Sigmoid colon (tissue), 7 donors: Measurements from ENCODE around the gene SLC38A3. TPM values are rescaled to one million over a fixed set of nuclear protein-coding genes. Genes with fewer than 3 reads are reported as not detected.

Experiments
- DNase-seq: peaks from one replicate; pipeline ENCODE4 v3.0.0-alpha.2; 2019
- H3K27ac ChIP-seq, 4 donors: fragments of 200-600 bp; sonication (generic); one replicate each; pipeline ENCODE4 v1.5.1; 2016 to 2019; ENCODE audit warnings: mild to moderate bottlenecking in 1 of 4
- H3K27me3 ChIP-seq, 3 donors: fragments of 200-600 bp; sonication (generic); one replicate each; pipeline ENCODE4 v1.5.1; 2019; ENCODE audit warnings: mild to moderate bottlenecking in 1 of 3
- H3K36me3 ChIP-seq, 4 donors: fragments of 200-600 bp; sonication (generic); one replicate each; pipeline ENCODE4 v1.5.1; 2016 to 2019
- H3K4me1 ChIP-seq, 4 donors: fragments of 200-600 bp; sonication (generic); one replicate each; pipeline ENCODE4 v1.5.1; 2017 to 2019
- H3K4me3 ChIP-seq, 4 donors: fragments of 200-600 bp; sonication (generic); one replicate each; pipeline ENCODE4 v1.5.1; 2017 to 2019; ENCODE audit warnings: mild to moderate bottlenecking in 2 of 4, moderate library complexity in 1 of 4
- H3K9me3 ChIP-seq, 4 donors: fragments of 200-600 bp in 3 of 4; sonication (generic) in 3 of 4; one replicate each; pipeline versions ENCODE4 v1.5.1 to v1.6.1; 2013 to 2019
- CTCF ChIP-seq, 4 experiments: fragments of 450-650 bp in 3 of 4; fragments of 200-600 bp in 1 of 4; IDR thresholded peaks; one replicate each; pipeline ENCODE4 v1.5.1; 2016 to 2019; ENCODE audit warnings: antibody characterized with exemption in 4 of 4, mild to moderate bottlenecking in 3 of 4, moderate library complexity in 2 of 4
- EP300 ChIP-seq, 4 donors: sonication (generic); formaldehyde crosslinking; IDR thresholded peaks; one replicate each; pipeline ENCODE4 v1.6.1; 2017; ENCODE audit warnings: antibody characterized with exemption in 4 of 4
- POLR2A ChIP-seq, 2 donors: fragments of 450-650 bp; IDR thresholded peaks; one replicate each; pipeline ENCODE4 v1.6.1; 2016; ENCODE audit warnings: antibody characterized with exemption in 2 of 2, mild to moderate bottlenecking in 2 of 2, moderate library complexity in 2 of 2
- POLR2AphosphoS5 ChIP-seq, 4 donors: sonication (generic); formaldehyde crosslinking; IDR thresholded peaks; one replicate each; pipeline ENCODE4 v1.6.1; 2017; ENCODE audit warnings: antibody characterized with exemption in 4 of 4
- WGBS, 2 donors: extraction: QIAGEN DNeasy Blood & Tissue Kit; methylation state at CpG; one replicate each; pipeline ENCODE4 v1.1.7; 2013; 5-methylcytosine and 5-hydroxymethylcytosine counted together
- intact Hi-C: fragments of 100-400 bp; cut with DNase I; formaldehyde crosslinking; loops from one replicate; pipeline ENCODE4 v1.15.1; 2023
- polyA plus RNA-seq, 3 donors: library from polyadenylated mRNA; stranded (reverse); fragments of 200-250 nt; gene quantifications; one replicate each; pipeline ENCODE4 v1.2.3, GENCODE V29; 2013
- total RNA-seq, 4 donors: library from RNA; depleted of rRNA; stranded (reverse); fragments of >200 nt; gene quantifications; one replicate each; pipeline ENCODE4 v1.1.0, GENCODE V29; 2016
- donor health status: healthy with polysubstance abuse.
- donor health status: Bipolar disorder and iron deficiency.
- donor health status: healthy.

SLC38A3 gene
- total and polyA plus RNA-seq, 7 donors, result 0.07 to 0.28 TPM; not detected in 5

- no peaks in the 10 kb centered on the region for H3K36me3 ChIP-seq
- DNase-seq, result peak; percentile 84
- peak overlapping the region; percentile 93 to 99 (median 99) for H3K27ac ChIP-seq
- intact Hi-C loops, result no loop called here
- WGBS, 2 donors, result 10 to 15% methylated on average over 22 of the region's 22 CpGs
- H3K4me3 ChIP-seq, result peak overlapping the region; percentile 41 to 58 (median 54)
- no peaks in the 10 kb centered on the region for H3K9me3 ChIP-seq
- peaks cover 0 to 68% (median 66%) of the 10 kb centered on the region in 4 donors for H3K4me1 ChIP-seq
- H3K27me3 ChIP-seq, result no peaks in the 10 kb centered on the region
- TF ChIP-seq POLR2AphosphoS5 (IDR thresholded peaks at IDR 0.05) (peak; percentile 62 to 93 (median 86)), EP300 (IDR thresholded peaks at IDR 0.05) (no peak), POLR2A (IDR thresholded peaks at IDR 0.05) (peak; percentile 80 to 86), CTCF (IDR thresholded peaks at IDR 0.05) (no peak)
Measured at GRCh38 chr3:50267280-50267913, 62.3 kb downstream of the SLC38A3 start.

- intact Hi-C loops, result no loop called here
- peak overlapping the region in 3 of 4 donors; percentile 52 to 58 (median 55) for H3K4me3 ChIP-seq
- no peaks in the 10 kb centered on the region for H3K36me3 ChIP-seq
- no peaks in the 10 kb centered on the region for H3K27me3 ChIP-seq
- DNase-seq, result no peak
- H3K27ac ChIP-seq, result peak overlapping the region; percentile 93 to 99 (median 99)
- WGBS, 2 donors, result 21 to 53% methylated on average over 3 of the region's 3 CpGs
- peaks cover 0 to 77% (median 73%) of the 10 kb centered on the region in 4 donors for H3K4me1 ChIP-seq
- no peaks in the 10 kb centered on the region for H3K9me3 ChIP-seq
- TF ChIP-seq POLR2A (IDR thresholded peaks at IDR 0.05) (no peak), POLR2AphosphoS5 (IDR thresholded peaks at IDR 0.05) (no peak), CTCF (IDR thresholded peaks at IDR 0.05) (no peak), EP300 (IDR thresholded peaks at IDR 0.05) (no peak)
Measured at GRCh38 chr3:50268276-50268675, 63.2 kb downstream of the SLC38A3 start.

GRCh38 chr3:50268703-50269451 is 63.8 kb downstream of the SLC38A3 start, which contains the start of gene SEMA3B:
TSS of gene SEMA3B (plus strand) at chr3:50269147. CDS start at chr3:50269241, 94 bp downstream.
- no peaks in the 10 kb centered on the region for H3K9me3 ChIP-seq
- no peaks in the 10 kb centered on the region for H3K36me3 ChIP-seq
- peak; percentile 25 to 35 for TF ChIP-seq POLR2A (IDR thresholded peaks at IDR 0.05)
- TF ChIP-seq POLR2AphosphoS5 (IDR thresholded peaks at IDR 0.05), result peak; percentile 21 to 85 (median 64)
- TF ChIP-seq EP300 (IDR thresholded peaks at IDR 0.05), result no peak
- no peak for TF ChIP-seq CTCF (IDR thresholded peaks at IDR 0.05)
- 11 to 50% methylated on average over 21 of the region's 21 CpGs for WGBS, 2 donors
- DNase-seq, result peak; percentile 86
- peak within 1 kb of the TSS; percentile 14 to 58 (median 54) for H3K4me3 ChIP-seq
- H3K27me3 ChIP-seq, result peaks cover 0 to 6% (median 0%) of the 10 kb centered on the region in 3 donors
- H3K4me1 ChIP-seq, result peaks cover 0 to 81% (median 74%) of the 10 kb centered on the region in 4 donors
- H3K27ac ChIP-seq, result peak within 1 kb of the TSS; percentile 93 to 99 (median 99)
- intact Hi-C loops, result no loop called here

- WGBS, 2 donors, result 31 to 64% methylated on average over 4 of the region's 4 CpGs
- Histone ChIP-seq H3K27me3 (peaks cover 0 to 8% (median 0%) of the 10 kb centered on the region in 3 donors), H3K4me1 (peaks cover 0 to 80% (median 71%) of the 10 kb centered on the region in 4 donors), H3K4me3 (peak overlapping the region; percentile 14 to 43 (median 36)), H3K9me3 (no peaks in the 10 kb centered on the region), H3K27ac (peak overlapping the region; percentile 93 to 99 (median 99)), H3K36me3 (no peaks in the 10 kb centered on the region)
- no peak for DNase-seq
- no peak for TF ChIP-seq POLR2A (IDR thresholded peaks at IDR 0.05)
- no peak for TF ChIP-seq EP300 (IDR thresholded peaks at IDR 0.05)
- TF ChIP-seq CTCF (IDR thresholded peaks at IDR 0.05), result no peak
- TF ChIP-seq POLR2AphosphoS5 (IDR thresholded peaks at IDR 0.05), result no peak
- intact Hi-C loops, result no loop called here
Measured at GRCh38 chr3:50269460-50269859, 64.4 kb downstream of the SLC38A3 start.
